DND-41 (cell line): ENCODE data around the gene TMEM185B.

Experiments used
- ATAC-seq: fragments of 200-7000 bp; cut with Tn5 transposase; 3 replicates; pipeline ENCODE4 v1.9.1; 2021; ENCODE audit warnings: low read depth; ENCODE audit not compliant: insufficient read depth
- DNase-seq: peaks from one replicate; pipeline ENCODE4 v3.0.0-alpha.2; 2020
- H2AFZ ChIP-seq: 2 replicates; pipeline ENCODE4 v1.6.0; 2012; ENCODE audit warnings: low read depth, low read length
- H3K27ac ChIP-seq: 2 replicates; pipeline ENCODE4 v1.5.1; 2012; ENCODE audit warnings: low read length, inconsistent platforms
- H3K27me3 ChIP-seq: fragments of 200-600 bp; sonication (generic); 2 replicates; pipeline ENCODE4 v1.6.0; 2012; ENCODE audit warnings: low read length, mild to moderate bottlenecking, inconsistent platforms; ENCODE audit not compliant: insufficient read depth, poor library complexity
- H3K36me3 ChIP-seq: 2 replicates; pipeline ENCODE4 v1.5.1; 2012; ENCODE audit warnings: low read length, inconsistent platforms; ENCODE audit not compliant: insufficient read depth
- H3K4me1 ChIP-seq: 2 replicates; pipeline ENCODE4 v1.5.1; 2012; ENCODE audit warnings: mild to moderate bottlenecking, low read length; ENCODE audit not compliant: insufficient read depth
- H3K4me2 ChIP-seq: 2 replicates; pipeline ENCODE4 v1.6.0; 2012; ENCODE audit warnings: mild to moderate bottlenecking, moderate library complexity, low read length, inconsistent platforms; ENCODE audit not compliant: insufficient read depth
- H3K4me3 ChIP-seq, 2 experiments: fragments of 200-600 bp in 1 of 2; shearing (Covaris generic) in 1 of 2; 2 replicates each; pipeline ENCODE4 v1.5.1; 2012 to 2016; ENCODE audit warnings: inconsistent platforms in 2 of 2, low read length in 2 of 2, mild to moderate bottlenecking in 2 of 2, low read depth in 1 of 2, moderate library complexity in 1 of 2
- H3K79me2 ChIP-seq: 2 replicates; pipeline ENCODE4 v1.6.0; 2012; ENCODE audit warnings: low read length, inconsistent platforms; ENCODE audit not compliant: insufficient read depth
- H3K9ac ChIP-seq: 2 replicates; pipeline ENCODE4 v1.6.0; 2012; ENCODE audit warnings: low read depth, mild to moderate bottlenecking, inconsistent platforms, low read length, moderate library complexity
- H3K9me3 ChIP-seq: 2 replicates; pipeline ENCODE4 v1.5.1; 2012; ENCODE audit warnings: low read length, moderate library complexity, mild to moderate bottlenecking, inconsistent platforms; ENCODE audit not compliant: insufficient read depth, severe bottlenecking
- H4K20me1 ChIP-seq: 2 replicates; pipeline ENCODE4 v1.6.0; 2012; ENCODE audit warnings: low read length; ENCODE audit not compliant: insufficient read depth
- CTCF ChIP-seq: IDR thresholded peaks from 2 replicates; pipeline ENCODE4 v1.5.1; 2012; ENCODE audit warnings: borderline replicate concordance, low read length, moderate library complexity, mild to moderate bottlenecking; ENCODE audit not compliant: poor library complexity, severe bottlenecking; ENCODE audit errors: extremely low read depth
- EZH2 ChIP-seq: IDR thresholded peaks from 3 replicates; pipeline ENCODE4 v1.6.1; 2012; ENCODE audit warnings: borderline replicate concordance, low read depth, mild to moderate bottlenecking, moderate library complexity, low read length, inconsistent platforms; ENCODE audit not compliant: severe bottlenecking

Gene TMEM185B

GRCh38 chr2:120255986-120256650, 32.9 kb upstream of the TMEM185B start:
- ATAC-seq (no peak), DNase-seq (no peak)
- Histone ChIP-seq H3K79me2 (peaks cover 20% of the 10 kb centered on the region), H3K4me2 (no peak overlapping the region), H3K4me1 (peaks cover 36% of the 10 kb centered on the region), H3K36me3 (no peaks in the 10 kb centered on the region), H3K27ac (no peak overlapping the region), H4K20me1 (no peaks in the 10 kb centered on the region; the same call in 1 of the 2 replicates), H3K27me3 (peaks cover 2% of the 10 kb centered on the region), H3K4me3 (no peak overlapping the region), H3K9me3 (peaks cover 3% of the 10 kb centered on the region), H3K9ac (no peak overlapping the region), H2AFZ (no peak overlapping the region)
- TF ChIP-seq CTCF = no peak
- no peak for TF ChIP-seq EZH2

- no peak for TF ChIP-seq CTCF
- peaks cover 31% of the 10 kb centered on the region for H3K4me1 ChIP-seq
- H3K4me2 ChIP-seq = peak overlapping the region; percentile 34; the same call in 1 of the 2 replicates
- no peak overlapping the region for H3K9ac ChIP-seq
- H4K20me1 ChIP-seq = no peaks in the 10 kb centered on the region
- no peaks in the 10 kb centered on the region for H3K9me3 ChIP-seq
- H2AFZ ChIP-seq = no peak overlapping the region
- H3K36me3 ChIP-seq = no peaks in the 10 kb centered on the region
- no peak overlapping the region for H3K27ac ChIP-seq
- H3K27me3 ChIP-seq = peaks cover 9% of the 10 kb centered on the region
- ATAC-seq (no peak), DNase-seq (no peak)
- peaks cover 20% of the 10 kb centered on the region for H3K79me2 ChIP-seq
- no peak overlapping the region for H3K4me3 ChIP-seq
Observed at GRCh38 chr2:120255071-120255470, 31.9 kb upstream of the TMEM185B start.

GRCh38 chr2:120254178-120254577, 31.0 kb upstream of the TMEM185B start:
- Histone ChIP-seq H3K27ac (no peak overlapping the region), H3K27me3 (peaks cover 9% of the 10 kb centered on the region), H4K20me1 (no peaks in the 10 kb centered on the region), H2AFZ (no peak overlapping the region), H3K4me3 (no peak overlapping the region), H3K9ac (no peak overlapping the region), H3K4me2 (peak overlapping the region; percentile 99; the same call in 1 of the 2 replicates), H3K36me3 (no peaks in the 10 kb centered on the region), H3K79me2 (peaks cover 20% of the 10 kb centered on the region), H3K9me3 (no peaks in the 10 kb centered on the region), H3K4me1 (peaks cover 31% of the 10 kb centered on the region)
- DNase-seq (no peak), ATAC-seq (no peak)
- no peak for TF ChIP-seq CTCF
- TF ChIP-seq EZH2 = no peak
